Renal cortical epithelial cell (primary cell): ENCODE data around the gene PDE11A. TPM values are rescaled to one million over a fixed set of nuclear protein-coding genes. Genes with fewer than 3 reads are reported as not detected.

Experiments
- DNase-seq: peaks from one replicate; pipeline ENCODE4 v3.0.0-alpha.2; 2011; ENCODE audit warnings: low read depth
- total RNA-seq: library from RNA; depleted of rRNA; stranded (reverse); fragments of >200 nt; gene quantifications from 2 replicates; pipeline ENCODE4 v1.2.3, GENCODE V29; 2014

Gene PDE11A
- total RNA-seq, 1 donor from 2014 or later: 5.8 TPM

- no peak for DNase-seq
These were observed 498.2 kb downstream of the PDE11A start for GRCh38 chr2:177574356-177574755.

Other genes with a start within 250 kb of the PDE11A start
- 22.1 and 24.0 TPM in 2 replicates for gene RBM45, start 39.7 kb upstream of the PDE11A start, total RNA-seq
- 2.3 and 2.5 TPM in 2 replicates for gene OSBPL6, start 121.7 kb upstream of the PDE11A start, total RNA-seq